ENCODE measurements around the gene GNA15.

GNA15 gene

DNA sequence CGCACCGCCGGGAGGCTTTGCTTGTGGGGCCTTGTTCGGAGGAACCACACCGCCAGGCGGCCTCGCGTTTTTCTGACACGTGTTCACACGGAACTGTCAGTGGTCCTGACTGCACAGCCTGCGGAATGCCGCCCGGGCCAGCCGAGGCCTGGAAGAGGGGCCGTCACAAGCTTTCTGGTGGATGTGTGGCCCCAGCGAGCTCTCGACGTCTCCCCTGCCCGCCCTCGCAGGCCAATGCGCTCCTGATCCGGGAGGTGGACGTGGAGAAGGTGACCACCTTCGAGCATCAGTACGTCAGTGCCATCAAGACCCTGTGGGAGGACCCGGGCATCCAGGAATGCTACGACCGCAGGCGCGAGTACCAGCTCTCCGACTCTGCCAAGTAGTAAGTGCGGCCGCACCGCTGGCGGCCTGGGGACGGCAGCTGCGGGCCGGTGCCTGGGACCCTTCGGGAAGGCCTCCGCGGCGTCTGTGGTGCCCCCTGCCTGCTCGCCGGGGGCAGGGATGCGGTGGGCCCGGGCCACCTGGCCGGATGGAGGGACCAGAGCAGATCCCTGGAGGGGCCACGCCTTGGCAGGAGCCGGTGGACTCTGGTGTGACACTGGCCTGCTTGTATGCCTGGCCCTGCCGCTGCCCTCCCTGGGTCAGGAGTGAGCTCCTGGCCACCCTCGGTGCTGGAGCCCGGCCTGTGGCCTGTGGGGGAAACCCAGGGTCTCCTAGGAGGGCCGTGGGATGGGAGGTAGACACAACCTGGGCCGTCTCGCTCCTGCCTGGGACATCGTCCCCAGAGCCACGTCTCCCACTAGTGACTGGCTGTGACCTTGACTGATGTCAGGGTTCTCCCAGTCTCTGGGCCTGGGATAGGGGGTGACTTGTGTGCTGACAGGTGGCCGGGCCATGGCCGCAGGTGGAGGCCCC, 22.5 kb upstream of the GNA15 start:
- Histone ChIP-seq H3K9ac (ENCODE audit: low read depth, low read length) (no peak overlapping the region), H3K9me3 (ENCODE audit: control insufficient read depth, insufficient read depth, low read length) (no peaks in the 10 kb centered on the region), H3K4me1 (ENCODE audit: insufficient read depth, low read length) (peaks cover 4% of the 10 kb centered on the region; the same call in 1 of the 2 replicates), H3K36me3 (ENCODE audit: insufficient read depth, low read length) (no peaks in the 10 kb centered on the region; the same call in 1 of the 2 replicates)

DNA sequence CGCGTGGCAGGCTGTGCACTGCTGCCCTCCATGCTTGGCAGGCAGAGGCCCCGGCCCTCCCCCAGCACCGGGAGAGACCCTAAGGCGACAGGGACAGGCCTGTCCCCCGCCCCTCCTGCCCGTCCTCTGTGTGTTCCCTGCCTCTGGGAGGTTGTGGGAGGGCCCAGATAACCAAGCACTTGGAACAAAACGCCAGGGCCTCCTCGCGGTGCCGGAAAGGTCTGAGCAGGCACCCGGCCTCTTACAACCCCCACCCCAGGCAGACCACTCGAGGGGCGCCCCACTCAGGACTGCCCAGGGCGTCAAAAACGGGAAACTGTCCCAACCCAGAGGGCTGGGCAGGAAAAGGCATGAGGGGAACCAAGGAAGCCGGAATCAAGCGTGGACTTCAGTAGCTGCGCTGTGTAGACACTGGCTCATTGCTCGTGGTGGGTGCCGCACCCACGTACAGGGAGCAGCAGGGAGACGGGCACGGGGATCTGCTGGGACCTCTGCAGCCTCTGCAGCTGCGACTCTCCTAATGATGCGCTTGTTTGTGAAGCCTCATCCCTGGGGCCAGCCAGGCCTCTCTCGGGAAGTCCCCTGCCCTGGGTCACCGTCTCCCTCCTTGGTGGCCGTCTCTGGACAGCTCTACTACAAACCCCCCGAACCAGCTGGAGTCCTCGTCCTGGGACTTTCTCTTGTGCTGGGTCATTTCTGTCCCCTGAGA, 21.7 kb upstream of the GNA15 start:
- Histone ChIP-seq H3K9me3 (ENCODE audit: control insufficient read depth, insufficient read depth, low read length) (no peaks in the 10 kb centered on the region), H3K4me1 (ENCODE audit: insufficient read depth, low read length) (peaks cover 4% of the 10 kb centered on the region; the same call in 1 of the 2 replicates), H3K36me3 (ENCODE audit: insufficient read depth, low read length) (no peaks in the 10 kb centered on the region; the same call in 1 of the 2 replicates), H3K9ac (ENCODE audit: low read depth, low read length) (no peak overlapping the region)

DNA sequence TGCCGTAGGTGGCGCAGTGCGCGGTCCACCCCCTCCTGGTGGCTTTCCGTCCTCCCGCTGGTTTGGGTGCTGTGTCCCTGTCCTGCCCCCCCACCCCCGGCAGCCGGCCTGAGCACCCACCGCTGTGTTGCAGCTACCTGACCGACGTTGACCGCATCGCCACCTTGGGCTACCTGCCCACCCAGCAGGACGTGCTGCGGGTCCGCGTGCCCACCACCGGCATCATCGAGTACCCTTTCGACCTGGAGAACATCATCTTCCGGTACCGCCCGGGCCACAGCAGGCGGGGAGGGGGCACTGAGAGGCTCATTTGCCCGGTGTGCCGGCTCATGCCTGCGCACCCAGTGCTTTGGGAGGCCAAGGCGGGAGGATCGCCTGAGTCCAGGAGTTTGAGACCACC, 21.0 kb upstream of the GNA15 start:
- Histone ChIP-seq H3K9ac (ENCODE audit: low read depth, low read length) (no peak overlapping the region), H3K36me3 (ENCODE audit: insufficient read depth, low read length) (no peaks in the 10 kb centered on the region; the same call in 1 of the 2 replicates), H3K9me3 (ENCODE audit: control insufficient read depth, insufficient read depth, low read length) (no peaks in the 10 kb centered on the region), H3K4me1 (ENCODE audit: insufficient read depth, low read length) (peaks cover 4% of the 10 kb centered on the region; the same call in 1 of the 2 replicates)

DNA sequence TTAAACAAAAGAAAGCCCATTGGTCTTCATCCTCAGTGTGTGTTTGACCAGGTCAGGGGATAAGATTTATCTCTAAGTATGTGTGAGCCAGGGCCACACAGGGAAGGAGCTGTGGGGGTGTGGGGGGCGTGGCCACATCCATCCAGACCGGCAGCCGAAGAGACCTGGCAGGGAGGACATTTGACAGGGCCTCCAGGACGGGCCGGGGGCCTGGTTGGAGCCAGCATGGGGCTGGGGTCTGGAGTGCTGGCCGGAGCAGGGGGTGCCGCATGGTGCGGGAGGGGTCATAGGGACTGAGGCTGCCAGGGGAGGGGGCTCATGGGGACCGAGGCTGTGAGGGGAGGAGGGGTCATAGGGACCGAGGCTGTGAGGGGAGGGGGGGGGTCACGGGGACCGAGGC, 20.4 kb upstream of the GNA15 start:
- no peaks in the 10 kb centered on the region for H3K9me3 ChIP-seq (ENCODE audit: control insufficient read depth, insufficient read depth, low read length)
- H3K4me1 ChIP-seq (ENCODE audit: insufficient read depth, low read length): peaks cover 4% of the 10 kb centered on the region; the same call in 1 of the 2 replicates
- H3K9ac ChIP-seq (ENCODE audit: low read depth, low read length): no peak overlapping the region
- H3K36me3 ChIP-seq (ENCODE audit: insufficient read depth, low read length): no peaks in the 10 kb centered on the region; the same call in 1 of the 2 replicates

DNA sequence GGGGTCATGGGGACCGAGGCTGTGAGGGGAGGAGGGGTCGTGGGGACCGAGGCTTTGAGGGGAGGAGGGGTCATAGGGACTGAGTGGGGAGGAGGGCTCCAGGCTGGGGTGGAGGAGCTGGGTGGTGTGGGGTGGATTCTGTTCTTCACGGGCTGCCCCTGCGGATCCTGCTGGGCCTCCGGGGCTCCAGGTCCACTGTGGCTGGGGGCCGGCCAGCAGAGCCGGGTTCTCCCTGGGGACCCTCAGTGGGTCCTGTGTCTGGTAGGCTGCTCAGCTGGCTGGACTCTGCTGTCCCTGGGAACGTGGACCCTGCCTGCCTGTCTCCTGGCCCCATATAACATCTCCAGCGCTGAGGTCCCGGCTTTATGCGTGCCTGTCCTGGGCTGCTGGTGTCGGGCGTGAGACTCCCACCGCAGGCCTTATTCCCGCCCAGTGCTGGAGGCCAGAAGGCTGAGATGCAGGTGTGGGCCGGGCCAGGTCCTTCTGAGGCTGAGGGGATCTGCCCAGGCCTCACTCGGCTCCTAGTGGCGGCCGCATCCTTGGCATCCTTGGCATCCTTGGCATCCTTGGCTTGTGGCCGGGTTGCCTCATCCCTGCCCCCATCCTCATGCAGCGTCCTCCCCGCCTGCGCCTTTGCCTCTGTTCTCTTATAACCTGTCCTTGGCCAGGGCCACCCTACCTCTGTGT, 19.8 kb upstream of the GNA15 start:
- peaks cover 4% of the 10 kb centered on the region; the same call in 1 of the 2 replicates for H3K4me1 ChIP-seq (ENCODE audit: insufficient read depth, low read length)
- no peaks in the 10 kb centered on the region; the same call in 1 of the 2 replicates for H3K36me3 ChIP-seq (ENCODE audit: insufficient read depth, low read length)
- no peaks in the 10 kb centered on the region for H3K9me3 ChIP-seq (ENCODE audit: control insufficient read depth, insufficient read depth, low read length)
- H3K9ac ChIP-seq (ENCODE audit: low read depth, low read length): no peak overlapping the region

DNA sequence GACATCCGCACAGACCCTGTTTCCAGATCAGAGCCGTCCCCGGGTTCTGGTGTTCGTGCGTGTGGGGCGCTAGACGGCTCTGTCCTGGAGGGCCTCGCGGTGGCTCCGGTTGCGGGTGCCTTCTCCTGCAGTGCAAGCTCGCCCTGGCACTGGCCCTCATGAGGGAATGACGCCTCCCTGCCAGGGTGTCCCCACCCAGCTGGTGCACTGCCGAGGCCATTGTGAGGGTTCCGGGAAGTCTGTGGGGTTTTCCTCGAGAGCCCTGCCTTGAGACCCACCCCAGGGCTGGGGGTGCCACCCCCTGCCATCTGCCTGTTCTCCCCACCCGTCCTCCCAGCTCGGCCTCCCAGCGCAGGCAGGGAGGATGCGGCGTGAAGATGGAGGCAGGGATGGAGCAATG, 19.2 kb upstream of the GNA15 start:
- Histone ChIP-seq H3K4me1 (ENCODE audit: insufficient read depth, low read length) (peaks cover 4% of the 10 kb centered on the region; the same call in 1 of the 2 replicates), H3K9ac (ENCODE audit: low read depth, low read length) (no peak overlapping the region), H3K36me3 (ENCODE audit: insufficient read depth, low read length) (no peaks in the 10 kb centered on the region; the same call in 1 of the 2 replicates), H3K9me3 (ENCODE audit: control insufficient read depth, insufficient read depth, low read length) (no peaks in the 10 kb centered on the region)

DNA sequence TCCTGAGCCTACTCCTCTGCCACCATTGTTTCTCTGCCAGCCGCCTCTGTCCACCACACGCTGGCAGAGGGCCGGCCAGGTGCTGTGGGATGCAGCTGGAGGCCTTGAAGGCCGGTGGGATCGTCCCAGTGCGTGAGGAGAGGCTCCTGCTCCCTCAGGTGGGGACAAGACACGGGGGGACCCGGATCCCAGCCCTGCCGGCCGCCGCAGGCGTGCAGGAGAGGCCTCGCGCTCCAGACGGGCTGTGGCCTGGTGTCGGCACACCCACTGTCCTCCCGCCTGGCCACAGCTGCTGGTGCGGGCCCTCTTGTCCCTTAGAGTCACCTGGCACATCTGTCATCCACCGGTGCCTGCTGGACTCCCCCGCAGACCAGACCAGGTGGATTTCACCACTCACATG, 18.1 kb upstream of the GNA15 start:
- Histone ChIP-seq H3K4me1 (ENCODE audit: insufficient read depth, low read length) (peaks cover 4% of the 10 kb centered on the region; the same call in 1 of the 2 replicates), H3K9me3 (ENCODE audit: control insufficient read depth, insufficient read depth, low read length) (no peaks in the 10 kb centered on the region), H3K9ac (ENCODE audit: low read depth, low read length) (no peak overlapping the region), H3K36me3 (ENCODE audit: insufficient read depth, low read length) (no peaks in the 10 kb centered on the region)

DNA sequence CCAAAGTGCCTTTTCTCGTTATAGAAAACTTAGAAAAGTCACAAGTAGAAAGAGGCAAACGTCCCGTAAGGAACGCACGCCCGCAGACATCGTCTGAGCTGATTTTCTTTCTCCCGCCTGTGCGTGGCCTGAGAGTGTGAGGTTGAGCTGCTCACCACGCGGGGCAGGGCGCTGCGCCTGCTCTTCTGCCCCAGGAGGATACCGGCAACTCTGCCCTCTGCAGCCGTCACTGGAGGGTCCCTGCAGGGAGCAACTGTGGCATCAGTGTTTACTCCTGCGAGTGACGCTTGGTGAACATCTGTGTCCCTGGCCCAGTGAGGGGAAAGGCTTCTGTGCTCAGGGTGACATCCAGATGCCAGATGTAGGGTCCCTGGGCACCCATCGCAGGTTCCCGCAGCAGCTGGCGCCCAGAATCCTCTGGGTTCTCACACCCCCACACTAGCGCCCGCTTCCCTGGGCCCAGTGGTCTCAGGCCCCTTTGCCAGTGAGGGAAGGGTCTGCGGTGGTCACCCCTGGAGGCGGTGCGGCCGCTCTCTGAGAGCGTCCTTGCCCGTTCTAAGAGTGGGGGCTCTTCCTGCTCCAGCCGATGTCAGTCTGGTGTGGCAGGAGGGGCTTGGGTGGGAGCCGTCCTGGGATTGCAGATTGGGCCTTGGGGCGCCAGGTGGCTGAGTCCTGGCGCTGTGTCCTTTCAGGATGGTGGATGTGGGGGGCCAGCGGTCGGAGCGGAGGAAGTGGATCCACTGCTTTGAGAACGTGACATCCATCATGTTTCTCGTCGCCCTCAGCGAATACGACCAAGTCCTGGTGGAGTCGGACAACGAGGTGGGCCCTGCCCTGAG, 17.4 kb upstream of the GNA15 start:
- Histone ChIP-seq H3K9ac (ENCODE audit: low read depth, low read length) (no peak overlapping the region), H3K36me3 (ENCODE audit: insufficient read depth, low read length) (no peaks in the 10 kb centered on the region), H3K4me1 (ENCODE audit: insufficient read depth, low read length) (peaks cover 4% of the 10 kb centered on the region; the same call in 1 of the 2 replicates), H3K9me3 (ENCODE audit: control insufficient read depth, insufficient read depth, low read length) (no peaks in the 10 kb centered on the region)

DNA sequence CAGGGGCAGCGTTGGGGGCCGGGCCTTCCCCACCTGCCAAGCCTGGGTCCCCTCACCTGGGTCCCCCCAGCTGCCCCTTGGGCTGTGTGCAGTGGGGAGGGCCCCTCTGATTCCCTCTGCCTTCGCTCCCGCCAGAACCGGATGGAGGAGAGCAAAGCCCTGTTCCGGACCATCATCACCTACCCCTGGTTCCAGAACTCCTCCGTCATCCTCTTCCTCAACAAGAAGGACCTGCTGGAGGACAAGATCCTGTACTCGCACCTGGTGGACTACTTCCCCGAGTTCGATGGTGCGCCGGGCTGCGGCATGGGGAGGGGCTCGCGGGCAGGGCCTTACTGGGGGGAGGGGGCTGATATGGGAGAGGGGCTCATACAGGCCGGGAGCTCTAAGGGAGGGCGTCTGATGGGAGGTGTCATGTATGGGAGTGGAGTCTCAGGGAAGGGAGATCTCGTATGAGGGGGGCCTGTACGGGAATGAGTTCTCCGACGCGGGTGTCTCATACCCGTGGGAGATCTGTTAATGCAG, 16.7 kb upstream of the GNA15 start:
- H3K9ac ChIP-seq (ENCODE audit: low read depth, low read length): no peak overlapping the region
- H3K4me1 ChIP-seq (ENCODE audit: insufficient read depth, low read length): peaks cover 4% of the 10 kb centered on the region; the same call in 1 of the 2 replicates
- H3K36me3 ChIP-seq (ENCODE audit: insufficient read depth, low read length): no peaks in the 10 kb centered on the region
- no peaks in the 10 kb centered on the region for H3K9me3 ChIP-seq (ENCODE audit: control insufficient read depth, insufficient read depth, low read length)

DNA sequence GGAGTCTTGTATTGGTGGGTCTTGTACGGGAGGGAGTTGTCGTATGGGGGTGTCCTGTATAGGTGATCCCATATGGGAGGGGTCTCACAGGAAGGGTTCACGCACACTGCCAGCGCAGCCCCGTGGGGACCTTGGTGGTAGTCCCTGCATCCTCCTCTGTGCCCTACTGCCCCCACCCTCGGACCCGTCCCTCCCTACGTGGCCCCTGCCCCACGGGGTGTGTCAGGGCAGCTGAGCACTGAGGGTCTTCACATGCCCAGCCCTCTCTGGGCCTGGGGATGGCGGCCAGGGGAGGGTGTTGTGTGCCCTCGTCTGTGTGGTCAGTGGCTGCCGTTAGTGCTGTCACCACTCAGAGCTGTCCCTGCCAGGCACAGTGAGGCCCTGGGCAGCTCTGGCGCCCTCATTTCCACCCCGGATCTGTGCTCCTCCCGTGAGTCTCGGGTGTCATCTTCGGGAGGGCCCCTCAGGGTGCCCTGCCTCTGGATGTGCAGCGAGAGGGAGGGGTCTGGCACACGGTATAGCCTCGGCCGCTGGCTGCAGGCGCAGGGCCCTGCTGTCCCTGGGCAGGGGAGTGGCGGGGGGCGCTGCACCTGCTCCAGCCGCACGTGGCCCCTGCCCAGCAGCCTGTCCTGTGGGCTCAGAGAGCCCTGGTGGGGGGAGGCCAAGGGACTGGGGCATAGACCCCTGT, 16.0 kb upstream of the GNA15 start:
- Histone ChIP-seq H3K4me1 (ENCODE audit: insufficient read depth, low read length) (peaks cover 4% of the 10 kb centered on the region; the same call in 1 of the 2 replicates), H3K36me3 (ENCODE audit: insufficient read depth, low read length) (no peaks in the 10 kb centered on the region)

DNA sequence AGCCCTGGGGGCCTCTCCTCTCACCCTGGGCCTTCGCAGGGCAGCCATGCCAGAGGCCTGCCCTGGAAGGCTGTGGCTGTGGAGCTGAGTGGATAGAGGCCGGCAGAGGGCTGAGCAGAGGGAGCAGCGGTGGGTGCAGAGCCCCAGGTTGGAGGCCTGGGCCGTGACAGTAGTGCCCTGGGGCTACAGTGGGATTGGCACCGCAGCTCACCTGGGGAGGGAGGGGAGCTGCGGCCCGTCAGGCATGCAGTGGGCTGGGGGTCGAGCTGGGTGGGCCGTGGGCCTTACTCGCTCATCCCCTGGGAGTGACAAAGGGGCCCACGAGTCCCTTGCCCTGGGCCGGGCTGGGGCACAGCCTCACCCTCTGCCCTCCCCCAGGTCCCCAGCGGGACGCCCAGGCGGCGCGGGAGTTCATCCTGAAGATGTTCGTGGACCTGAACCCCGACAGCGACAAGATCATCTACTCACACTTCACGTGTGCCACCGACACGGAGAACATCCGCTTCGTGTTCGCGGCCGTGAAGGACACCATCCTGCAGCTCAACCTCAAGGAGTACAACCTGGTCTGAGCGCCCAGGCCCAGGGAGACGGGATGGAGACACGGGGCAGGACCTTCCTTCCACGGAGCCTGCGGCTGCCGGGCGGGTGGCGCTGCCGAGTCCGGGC, 15.1 kb upstream of the GNA15 start:
- Histone ChIP-seq H3K36me3 (ENCODE audit: insufficient read depth, low read length) (no peaks in the 10 kb centered on the region), H3K9me3 (ENCODE audit: control insufficient read depth, insufficient read depth, low read length) (no peaks in the 10 kb centered on the region), H3K4me1 (ENCODE audit: insufficient read depth, low read length) (peaks cover 4% of the 10 kb centered on the region; the same call in 1 of the 2 replicates), H3K9ac (ENCODE audit: low read depth, low read length) (no peak overlapping the region)

More for the DNA sequence above, 16.0 kb upstream of the GNA15 start:
- H3K9ac ChIP-seq (ENCODE audit: low read depth, low read length): no peak overlapping the region
- H3K9me3 ChIP-seq (ENCODE audit: control insufficient read depth, insufficient read depth, low read length): no peaks in the 10 kb centered on the region

DNA sequence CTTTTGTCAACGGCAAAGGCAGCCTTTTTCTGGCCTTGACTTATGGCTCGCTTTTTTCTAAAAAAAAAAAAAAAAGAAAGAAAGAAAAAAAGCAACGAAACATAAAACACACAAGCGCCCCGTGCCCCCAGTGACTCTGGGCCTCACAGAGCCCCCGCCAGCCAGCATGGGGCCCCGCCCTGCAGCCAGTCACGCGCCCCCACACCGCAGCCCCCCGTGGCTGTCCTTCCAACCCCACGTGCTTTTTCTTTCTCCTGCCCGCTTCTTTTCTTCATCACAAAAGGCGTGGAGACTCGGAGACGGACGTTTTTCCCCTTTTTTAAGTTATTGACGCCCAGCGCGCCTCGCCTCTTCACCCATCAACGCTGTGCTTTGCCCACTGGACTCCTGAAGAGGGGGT, 14.4 kb upstream of the GNA15 start:
- no peak overlapping the region for H3K9ac ChIP-seq (ENCODE audit: low read depth, low read length)
- no peaks in the 10 kb centered on the region for H3K36me3 ChIP-seq (ENCODE audit: insufficient read depth, low read length)
- no peaks in the 10 kb centered on the region for H3K9me3 ChIP-seq (ENCODE audit: control insufficient read depth, insufficient read depth, low read length)
- H3K4me1 ChIP-seq (ENCODE audit: insufficient read depth, low read length): no peaks in the 10 kb centered on the region

Measured in ES-I3 (cell line).